ENCODE measurements around the gene LDLRAD4.
"Not testable (repeated sequence)": the region's sequence is repeated elsewhere in the genome, so short reads cannot be mapped to it uniquely, and the experiment has no call there.

The LDLRAD4 gene

GRCh38 chr18:13455471-13455870, 236.9 kb downstream of the LDLRAD4 start:
- FAIRE-seq = no peak

- no peak for FAIRE-seq
Observed at GRCh38 chr18:13455960-13456481, 237.5 kb downstream of the LDLRAD4 start.

- FAIRE-seq = no peak
Observed at GRCh38 chr18:13456736-13457271, 238.2 kb downstream of the LDLRAD4 start.

GRCh38 chr18:13457327-13457726, 238.8 kb downstream of the LDLRAD4 start:
- FAIRE-seq = no peak

- FAIRE-seq = no peak
Observed at GRCh38 chr18:13460946-13461345, 242.4 kb downstream of the LDLRAD4 start.

GRCh38 chr18:13461469-13461868, 242.9 kb downstream of the LDLRAD4 start:
- no peak for FAIRE-seq

GRCh38 chr18:13461936-13462335, 243.4 kb downstream of the LDLRAD4 start:
- no peak for FAIRE-seq

GRCh38 chr18:13462686-13463085, 244.1 kb downstream of the LDLRAD4 start:
- FAIRE-seq = no peak

GRCh38 chr18:13463526-13464210, 245.1 kb downstream of the LDLRAD4 start:
- no peak for FAIRE-seq

- FAIRE-seq = no peak
Observed at GRCh38 chr18:13464432-13465123, 246.0 kb downstream of the LDLRAD4 start.

- FAIRE-seq = no peak
Observed at GRCh38 chr18:13465124-13465446, 246.5 kb downstream of the LDLRAD4 start.

GRCh38 chr18:13465476-13465875, 246.9 kb downstream of the LDLRAD4 start:
- FAIRE-seq = no peak

GRCh38 chr18:13470516-13471197, 252.1 kb downstream of the LDLRAD4 start:
- FAIRE-seq = no peak

GRCh38 chr18:13471198-13471845, 252.8 kb downstream of the LDLRAD4 start:
- no peak for FAIRE-seq

- no peak for FAIRE-seq
Observed at GRCh38 chr18:13471971-13472628, 253.5 kb downstream of the LDLRAD4 start.

GRCh38 chr18:13473751-13474150, 255.2 kb downstream of the LDLRAD4 start:
- no peak for FAIRE-seq

- no peak for FAIRE-seq
Observed at GRCh38 chr18:13474336-13474735, 255.8 kb downstream of the LDLRAD4 start.

GRCh38 chr18:13474907-13475545, 256.5 kb downstream of the LDLRAD4 start:
- FAIRE-seq = no peak

GRCh38 chr18:13476312-13476711, 257.8 kb downstream of the LDLRAD4 start:
- FAIRE-seq = not testable (repeated sequence)

GRCh38 chr18:13477147-13477683, 258.7 kb downstream of the LDLRAD4 start:
- no peak for FAIRE-seq

GRCh38 chr18:13480571-13481255, 262.2 kb downstream of the LDLRAD4 start:
- FAIRE-seq = no peak

Data from G401.6 (cell line).